H7 (cell line): ENCODE data around the gene ADAMTS18. TPM values are rescaled to one million over a fixed set of nuclear protein-coding genes. Genes with fewer than 3 reads are reported as not detected.
"Not testable (repeated sequence)": the region's sequence is repeated elsewhere in the genome, so short reads cannot be mapped to it uniquely, and the experiment has no call there.

Source experiments
- DNase-seq: peaks from one replicate; pipeline ENCODE4 v3.0.0; 2012
- H3K27me3 ChIP-seq: 2 replicates; pipeline ENCODE4 v1.6.0; 2011; ENCODE audit warnings: mild to moderate bottlenecking, low read length; ENCODE audit not compliant: control insufficient read depth, insufficient read depth
- H3K36me3 ChIP-seq: replicated peaks from 2 replicates; pipeline ENCODE4 v1.5.1; 2011; ENCODE audit warnings: low read length; ENCODE audit not compliant: control insufficient read depth, insufficient read depth
- H3K4me3 ChIP-seq: 2 replicates; pipeline ENCODE4 v1.5.1; 2011; ENCODE audit warnings: low read depth, mild to moderate bottlenecking, control low read depth, low read length, moderate library complexity; ENCODE audit not compliant: insufficient read depth
- total RNA-seq: library from RNA; depleted of rRNA; stranded (reverse); fragments of >200 nt; shearing (Covaris generic); gene quantifications from 2 replicates; pipeline ENCODE4 v1.2.3, GENCODE V29; 2014; rRNA removed

Gene ADAMTS18
- 0.41 and 0.94 TPM in 2 replicates for total RNA-seq

DNA sequence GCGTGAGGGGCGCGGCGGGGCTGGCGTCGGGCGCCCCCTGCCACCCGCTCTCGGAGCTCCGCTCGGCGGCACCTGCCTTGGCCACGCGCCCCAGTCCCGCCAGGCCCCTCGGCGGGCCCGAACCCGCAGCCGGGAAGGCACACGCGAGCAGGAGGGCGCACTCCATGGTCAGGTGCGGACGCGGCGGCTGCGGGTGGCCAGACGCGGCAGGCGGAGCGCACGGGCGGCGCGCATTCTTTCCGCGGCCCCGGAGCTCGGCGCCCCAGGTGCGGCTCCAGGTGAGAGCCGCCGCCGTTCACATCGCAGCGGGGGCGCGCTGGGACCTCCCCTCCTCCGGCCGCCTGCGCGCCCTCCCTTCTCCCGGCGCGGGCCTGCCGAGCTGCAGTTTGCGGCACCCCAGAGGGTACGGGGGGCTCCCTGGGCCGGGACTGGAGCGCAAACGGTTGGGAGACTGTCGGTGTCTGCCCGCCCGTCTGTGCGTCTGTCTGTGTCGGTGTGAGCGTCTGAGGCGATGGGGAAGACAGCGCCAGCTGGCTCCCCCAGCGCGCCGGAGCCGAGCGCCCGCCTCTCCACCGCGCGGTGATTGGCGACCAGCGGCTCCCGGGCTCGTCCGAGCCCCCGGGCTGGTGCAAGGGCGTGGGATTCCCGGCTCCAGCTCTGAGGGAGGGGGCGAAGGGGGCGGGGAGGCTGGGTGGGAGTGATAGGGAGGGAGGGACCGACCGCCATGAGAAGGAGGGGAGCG lies at the start of gene ADAMTS18:
ADAMTS18 (minus strand) TSS at position 505 of the 742 bp plus-strand sequence; CDS start at position 166, 339 bp downstream.
- H3K27me3 ChIP-seq: peaks cover 40% of the 10 kb centered on the region
- no peaks in the 10 kb centered on the region for H3K36me3 ChIP-seq
- peak within 1 kb of the TSS; percentile 58 for H3K4me3 ChIP-seq
- DNase-seq: peak; percentile 80

DNA sequence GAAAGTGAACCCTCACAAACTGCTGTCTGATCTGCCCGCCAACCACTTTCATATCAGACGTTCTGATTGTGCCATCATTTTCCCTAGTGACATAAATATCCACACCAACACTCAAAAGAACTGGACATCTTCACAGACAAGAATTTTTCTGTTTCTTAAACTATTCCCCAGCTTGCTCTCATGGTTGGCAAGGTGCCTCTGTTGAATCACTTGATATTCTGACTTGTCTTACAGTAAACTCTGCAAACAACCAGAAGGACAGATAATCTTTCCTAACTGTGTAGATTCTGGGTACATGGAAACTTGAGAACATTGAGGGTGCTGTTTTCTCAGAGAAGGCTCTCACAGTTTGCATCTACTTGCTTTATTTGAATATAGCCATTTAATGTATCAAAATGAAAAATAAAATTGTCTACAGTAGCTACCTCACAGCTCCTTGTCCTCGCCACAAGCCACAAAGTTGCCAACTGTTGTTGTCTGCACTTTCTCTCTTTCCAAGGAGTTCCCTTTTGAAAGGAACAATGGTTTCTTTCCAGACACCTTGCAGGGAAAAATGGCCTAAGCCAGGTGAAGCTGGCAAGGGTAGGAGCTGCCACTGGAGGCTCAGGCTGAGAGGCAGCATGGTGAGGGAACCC lies 46.0 kb upstream of the ADAMTS18 start:
- H3K4me3 ChIP-seq: no peak overlapping the region
- H3K36me3 ChIP-seq: no peaks in the 10 kb centered on the region
- DNase-seq: no peak
- H3K27me3 ChIP-seq: no peaks in the 10 kb centered on the region

GRCh38 chr16:77472262-77472661 lies 37.4 kb upstream of the ADAMTS18 start:
- Histone ChIP-seq H3K4me3 (no peak overlapping the region), H3K36me3 (no peaks in the 10 kb centered on the region), H3K27me3 (no peaks in the 10 kb centered on the region)
- DNase-seq: no peak

GRCh38 chr16:77470851-77471250 lies 36.0 kb upstream of the ADAMTS18 start:
- no peaks in the 10 kb centered on the region for H3K27me3 ChIP-seq
- H3K4me3 ChIP-seq: no peak overlapping the region
- H3K36me3 ChIP-seq: no peaks in the 10 kb centered on the region
- no peak for DNase-seq

GRCh38 chr16:77469634-77470033 lies 34.8 kb upstream of the ADAMTS18 start:
- Histone ChIP-seq H3K27me3 (no peaks in the 10 kb centered on the region), H3K36me3 (no peaks in the 10 kb centered on the region), H3K4me3 (no peak overlapping the region)
- DNase-seq: no peak

DNA sequence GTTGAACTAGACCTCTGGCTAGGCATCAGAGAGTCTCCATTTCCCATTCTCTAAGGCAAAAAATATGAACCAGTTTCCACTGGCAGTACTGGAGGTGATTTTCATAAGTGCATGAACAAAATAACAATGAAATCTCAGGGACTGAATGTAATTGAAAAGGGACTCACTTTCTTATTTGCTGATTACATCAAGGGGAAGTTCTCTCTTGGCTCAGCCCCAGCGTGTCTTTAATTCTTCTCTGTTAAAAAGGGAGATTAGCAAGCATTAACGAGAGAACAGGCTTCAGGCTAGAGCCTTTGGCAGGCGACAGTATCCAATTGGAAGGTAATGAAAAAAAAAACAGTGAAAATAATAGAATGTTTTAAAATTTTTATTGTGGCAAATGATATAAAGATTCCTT lies 34.0 kb upstream of the ADAMTS18 start:
- no peak for DNase-seq
- H3K36me3 ChIP-seq: no peaks in the 10 kb centered on the region
- H3K27me3 ChIP-seq: no peaks in the 10 kb centered on the region
- no peak overlapping the region for H3K4me3 ChIP-seq

DNA sequence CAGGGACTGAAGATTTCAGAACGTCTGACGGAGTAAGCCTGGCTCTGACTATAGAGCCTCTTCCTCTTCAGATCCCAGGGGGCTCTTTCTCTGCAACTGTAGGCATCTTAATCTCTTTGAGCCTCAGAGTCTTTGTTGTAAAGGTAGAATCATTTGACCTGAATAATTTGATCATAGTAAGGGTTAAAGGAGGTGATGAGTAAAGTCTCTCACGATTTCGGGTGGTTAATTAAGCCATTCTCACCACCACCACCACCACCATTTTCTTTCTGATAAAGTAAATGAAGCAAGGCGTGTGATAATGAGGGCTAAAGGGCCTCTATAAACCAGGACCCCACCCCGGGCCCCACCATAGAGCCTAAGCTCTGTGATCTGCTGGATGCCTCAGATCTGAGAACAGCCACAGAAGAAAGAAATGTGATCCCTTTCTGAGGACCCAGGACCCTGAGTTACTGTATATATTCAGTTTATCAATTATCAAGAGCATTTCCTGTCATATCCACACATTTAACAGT lies 33.0 kb upstream of the ADAMTS18 start:
- no peaks in the 10 kb centered on the region for H3K36me3 ChIP-seq
- H3K27me3 ChIP-seq: no peaks in the 10 kb centered on the region
- no peak overlapping the region for H3K4me3 ChIP-seq
- no peak for DNase-seq

GRCh38 chr16:77463659-77464058 lies 28.8 kb upstream of the ADAMTS18 start:
- not testable (repeated sequence) for H3K36me3 ChIP-seq, H3K4me3 ChIP-seq, DNase-seq, H3K27me3 ChIP-seq

GRCh38 chr16:77462894-77463293 lies 28.1 kb upstream of the ADAMTS18 start:
- DNase-seq: no peak
- Histone ChIP-seq H3K4me3 (no peak overlapping the region), H3K36me3 (no peaks in the 10 kb centered on the region)

DNA sequence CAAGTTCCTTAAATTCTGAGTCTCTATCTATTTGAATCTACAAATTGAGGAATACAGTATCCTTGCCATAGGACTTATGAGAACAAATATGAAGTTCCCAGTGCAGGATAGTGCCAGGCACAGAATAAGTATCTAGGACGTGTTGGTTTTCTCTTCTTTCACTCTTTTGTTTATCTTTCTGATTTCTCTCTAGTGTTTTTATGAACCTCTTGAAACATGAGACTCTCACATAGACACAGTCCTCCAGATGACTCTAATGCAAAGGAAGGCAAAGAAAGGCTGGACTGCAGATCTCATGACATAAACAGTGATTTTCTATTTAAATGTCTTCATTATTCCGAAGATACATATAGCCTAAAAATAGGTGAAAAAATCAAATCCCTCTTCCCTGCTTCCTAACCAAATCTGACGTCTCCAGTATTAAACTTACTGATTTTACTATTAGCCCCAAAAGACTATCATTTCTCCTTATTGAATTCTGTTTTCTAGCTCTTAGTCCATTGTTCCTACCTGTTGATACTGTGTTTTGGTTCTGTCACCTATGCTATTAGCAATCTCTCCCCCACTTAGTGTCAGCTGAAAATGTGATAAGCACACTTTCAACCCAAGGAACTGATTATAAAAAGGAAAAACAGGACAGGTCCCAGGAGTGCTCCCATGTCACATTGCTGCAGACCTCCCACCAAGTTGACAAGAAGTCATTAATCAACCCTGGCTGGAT lies 24.9 kb upstream of the ADAMTS18 start:
- no peak for DNase-seq
- Histone ChIP-seq H3K36me3 (no peaks in the 10 kb centered on the region), H3K27me3 (no peaks in the 10 kb centered on the region)

More at GRCh38 chr16:77462894-77463293, 28.1 kb upstream of the ADAMTS18 start:
- H3K27me3 ChIP-seq: no peaks in the 10 kb centered on the region

DNA sequence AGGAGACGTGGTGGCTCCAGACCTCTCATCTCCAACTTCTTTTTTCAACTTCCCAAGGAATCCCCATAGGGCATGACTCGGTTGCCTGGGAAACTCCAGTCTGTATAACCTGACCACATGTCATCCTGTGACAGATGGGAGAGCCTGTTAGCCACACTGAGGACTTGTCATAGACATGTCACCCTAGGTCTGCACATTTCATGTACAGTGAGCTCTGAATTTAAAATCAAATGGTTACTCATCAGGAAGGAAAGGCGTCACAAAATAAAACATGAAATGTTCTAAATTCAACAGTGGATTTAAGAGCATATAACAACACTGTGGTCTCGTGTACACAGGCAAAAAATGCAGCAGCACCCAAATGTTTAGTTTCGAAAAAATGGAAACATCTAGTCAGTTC lies 22.2 kb upstream of the ADAMTS18 start:
- DNase-seq: no peak
- Histone ChIP-seq H3K36me3 (no peaks in the 10 kb centered on the region), H3K27me3 (no peaks in the 10 kb centered on the region), H3K4me3 (no peak overlapping the region)

More for the DNA sequence above, 24.9 kb upstream of the ADAMTS18 start:
- H3K4me3 ChIP-seq: no peak overlapping the region

DNA sequence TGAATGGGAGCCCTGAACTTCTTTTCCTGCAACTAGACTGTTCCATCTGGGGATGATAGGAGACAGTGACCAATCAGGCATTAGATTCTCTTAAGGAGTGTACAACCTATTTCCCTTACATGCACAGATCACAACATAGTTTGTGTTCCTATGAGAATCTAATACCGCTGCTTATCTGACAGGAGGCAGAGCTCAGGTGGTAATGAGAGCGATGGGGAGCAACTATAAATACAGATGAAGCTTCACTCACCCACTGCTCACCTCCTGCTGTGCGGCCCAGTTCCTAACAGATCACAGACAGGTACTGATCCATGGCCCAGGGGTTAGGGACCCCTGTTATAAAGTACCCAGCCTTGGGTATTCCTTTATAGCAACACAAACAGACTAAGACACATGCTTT lies 17.4 kb upstream of the ADAMTS18 start:
- H3K4me3 ChIP-seq: no peak overlapping the region
- H3K36me3 ChIP-seq: no peaks in the 10 kb centered on the region
- no peak for DNase-seq
- H3K27me3 ChIP-seq: no peaks in the 10 kb centered on the region

GRCh38 chr16:77450790-77451487 lies 16.1 kb upstream of the ADAMTS18 start:
- no peaks in the 10 kb centered on the region for H3K36me3 ChIP-seq
- no peak for DNase-seq
- no peaks in the 10 kb centered on the region for H3K27me3 ChIP-seq
- no peak overlapping the region for H3K4me3 ChIP-seq

GRCh38 chr16:77449208-77449607 lies 14.4 kb upstream of the ADAMTS18 start:
- no peak for DNase-seq
- no peaks in the 10 kb centered on the region for H3K36me3 ChIP-seq
- H3K4me3 ChIP-seq: no peak overlapping the region
- H3K27me3 ChIP-seq: no peaks in the 10 kb centered on the region
